HG03139 (cell line): Measurements from ENCODE around the gene FGFR4.
"Not testable (repeated sequence)": the region's sequence is repeated elsewhere in the genome, so short reads cannot be mapped to it uniquely, and the experiment has no call there.

Source experiments
- ATAC-seq: cut with Tn5 transposase; IDR thresholded peaks from one replicate; pipeline ENCODE4 v1.9.1; 2021; ENCODE audit not compliant: unreplicated experiment

Gene FGFR4

GRCh38 chr5:177086654-177087397 is at the start of gene FGFR4:
Gene FGFR4, plus strand, starts transcription at chr5:177086915. Its CDS starts 2,688 bp downstream, at chr5:177089603.
- ATAC-seq, result peak; percentile 70

- no peak for ATAC-seq
Measured at GRCh38 chr5:177036921-177037320, 49.8 kb upstream of the FGFR4 start.

- ATAC-seq, result no peak
Measured at GRCh38 chr5:177040814-177041420, 45.8 kb upstream of the FGFR4 start.

GRCh38 chr5:177041936-177042335 is 44.8 kb upstream of the FGFR4 start:
- ATAC-seq, result no peak

- ATAC-seq, result no peak
Measured at GRCh38 chr5:177043114-177043513, 43.6 kb upstream of the FGFR4 start.

GRCh38 chr5:177043958-177044357 is 42.8 kb upstream of the FGFR4 start:
- no peak for ATAC-seq

- no peak for ATAC-seq
Measured at GRCh38 chr5:177044641-177045040, 42.1 kb upstream of the FGFR4 start.

GRCh38 chr5:177045631-177046030 is 41.1 kb upstream of the FGFR4 start:
- no peak for ATAC-seq

- not testable (repeated sequence) for ATAC-seq
Measured at GRCh38 chr5:177048531-177048930, 38.2 kb upstream of the FGFR4 start.

GRCh38 chr5:177049285-177049684 is 37.4 kb upstream of the FGFR4 start:
- ATAC-seq, result no peak

- ATAC-seq, result no peak
Measured at GRCh38 chr5:177064500-177065277, 22.0 kb upstream of the FGFR4 start.

- ATAC-seq, result no peak
Measured at GRCh38 chr5:177065491-177065890, 21.2 kb upstream of the FGFR4 start.

- no peak for ATAC-seq
Measured at GRCh38 chr5:177066224-177066623, 20.5 kb upstream of the FGFR4 start.

GRCh38 chr5:177067503-177067902 is 19.2 kb upstream of the FGFR4 start:
- no peak for ATAC-seq

GRCh38 chr5:177070536-177071191 is 16.1 kb upstream of the FGFR4 start:
- no peak for ATAC-seq

GRCh38 chr5:177071666-177072385 is 14.9 kb upstream of the FGFR4 start:
- peak; percentile 64 for ATAC-seq

GRCh38 chr5:177077335-177077734 is 9.4 kb upstream of the FGFR4 start:
- no peak for ATAC-seq

- ATAC-seq, result no peak
Measured at GRCh38 chr5:177079606-177080005, 7.1 kb upstream of the FGFR4 start.

GRCh38 chr5:177080265-177080664 is 6.5 kb upstream of the FGFR4 start:
- no peak for ATAC-seq

GRCh38 chr5:177081859-177082258 is 4.9 kb upstream of the FGFR4 start:
- ATAC-seq, result no peak

- no peak for ATAC-seq
Measured at GRCh38 chr5:177083357-177083756, 3.4 kb upstream of the FGFR4 start.
